Breast epithelium (tissue), 3 donors: Measurements from ENCODE around the gene CCDC183.

ENCODE experiments used
- POLR2A ChIP-seq: fragments of 450-650 bp; IDR thresholded peaks from one replicate; pipeline ENCODE4 v1.6.1; 2016; ENCODE audit warnings: antibody characterized with exemption, mild to moderate bottlenecking, moderate library complexity
- POLR2AphosphoS5 ChIP-seq, 3 donors: sonication (generic); formaldehyde crosslinking; IDR thresholded peaks; one replicate each; pipeline ENCODE4 v1.6.1; 2017; ENCODE audit warnings: antibody characterized with exemption in 3 of 3
- TF ChIP-seq, protein P1 (sequence below), 3 donors: fragments of 450-650 bp; IDR thresholded peaks; one replicate each; pipeline ENCODE4 v1.5.1; 2016 to 2017; ENCODE audit warnings: antibody characterized with exemption in 3 of 3, mild to moderate bottlenecking in 3 of 3, moderate library complexity in 3 of 3

DNA sequence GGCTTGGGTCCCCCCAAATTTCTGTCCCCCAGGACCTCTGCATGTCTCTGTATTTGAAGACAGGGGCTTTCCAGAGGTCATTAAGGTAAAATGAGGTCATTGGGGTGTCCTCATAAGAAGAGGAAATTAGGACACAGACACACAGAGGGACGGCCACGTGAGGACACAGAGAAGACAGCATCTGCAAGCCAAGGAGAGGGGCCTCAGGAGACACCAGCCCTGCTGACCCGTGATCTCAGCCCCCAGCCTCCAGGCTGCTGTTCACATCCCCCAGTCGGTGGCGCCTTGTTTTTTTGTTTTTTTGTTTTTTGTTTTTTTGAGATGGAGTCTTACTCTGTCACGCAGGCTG lies 1.2 kb upstream of the CCDC183 start:
- TF ChIP-seq, protein P1, sequence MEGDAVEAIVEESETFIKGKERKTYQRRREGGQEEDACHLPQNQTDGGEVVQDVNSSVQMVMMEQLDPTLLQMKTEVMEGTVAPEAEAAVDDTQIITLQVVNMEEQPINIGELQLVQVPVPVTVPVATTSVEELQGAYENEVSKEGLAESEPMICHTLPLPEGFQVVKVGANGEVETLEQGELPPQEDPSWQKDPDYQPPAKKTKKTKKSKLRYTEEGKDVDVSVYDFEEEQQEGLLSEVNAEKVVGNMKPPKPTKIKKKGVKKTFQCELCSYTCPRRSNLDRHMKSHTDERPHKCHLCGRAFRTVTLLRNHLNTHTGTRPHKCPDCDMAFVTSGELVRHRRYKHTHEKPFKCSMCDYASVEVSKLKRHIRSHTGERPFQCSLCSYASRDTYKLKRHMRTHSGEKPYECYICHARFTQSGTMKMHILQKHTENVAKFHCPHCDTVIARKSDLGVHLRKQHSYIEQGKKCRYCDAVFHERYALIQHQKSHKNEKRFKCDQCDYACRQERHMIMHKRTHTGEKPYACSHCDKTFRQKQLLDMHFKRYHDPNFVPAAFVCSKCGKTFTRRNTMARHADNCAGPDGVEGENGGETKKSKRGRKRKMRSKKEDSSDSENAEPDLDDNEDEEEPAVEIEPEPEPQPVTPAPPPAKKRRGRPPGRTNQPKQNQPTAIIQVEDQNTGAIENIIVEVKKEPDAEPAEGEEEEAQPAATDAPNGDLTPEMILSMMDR (IDR thresholded peaks at IDR 0.05) = no peak
- no peak for TF ChIP-seq POLR2AphosphoS5 (IDR thresholded peaks at IDR 0.05)
- no peak for TF ChIP-seq POLR2A
